Suppressor macrophage treated with lipopolysaccharide for 1 hour (primary cell): ENCODE data around the gene ZNF865.

ENCODE experiments used
- DNase-seq, 3 donors: peaks; one replicate each; pipeline ENCODE4 v3.0.0-alpha.2; 2020 to 2022

Gene ZNF865

DNA sequence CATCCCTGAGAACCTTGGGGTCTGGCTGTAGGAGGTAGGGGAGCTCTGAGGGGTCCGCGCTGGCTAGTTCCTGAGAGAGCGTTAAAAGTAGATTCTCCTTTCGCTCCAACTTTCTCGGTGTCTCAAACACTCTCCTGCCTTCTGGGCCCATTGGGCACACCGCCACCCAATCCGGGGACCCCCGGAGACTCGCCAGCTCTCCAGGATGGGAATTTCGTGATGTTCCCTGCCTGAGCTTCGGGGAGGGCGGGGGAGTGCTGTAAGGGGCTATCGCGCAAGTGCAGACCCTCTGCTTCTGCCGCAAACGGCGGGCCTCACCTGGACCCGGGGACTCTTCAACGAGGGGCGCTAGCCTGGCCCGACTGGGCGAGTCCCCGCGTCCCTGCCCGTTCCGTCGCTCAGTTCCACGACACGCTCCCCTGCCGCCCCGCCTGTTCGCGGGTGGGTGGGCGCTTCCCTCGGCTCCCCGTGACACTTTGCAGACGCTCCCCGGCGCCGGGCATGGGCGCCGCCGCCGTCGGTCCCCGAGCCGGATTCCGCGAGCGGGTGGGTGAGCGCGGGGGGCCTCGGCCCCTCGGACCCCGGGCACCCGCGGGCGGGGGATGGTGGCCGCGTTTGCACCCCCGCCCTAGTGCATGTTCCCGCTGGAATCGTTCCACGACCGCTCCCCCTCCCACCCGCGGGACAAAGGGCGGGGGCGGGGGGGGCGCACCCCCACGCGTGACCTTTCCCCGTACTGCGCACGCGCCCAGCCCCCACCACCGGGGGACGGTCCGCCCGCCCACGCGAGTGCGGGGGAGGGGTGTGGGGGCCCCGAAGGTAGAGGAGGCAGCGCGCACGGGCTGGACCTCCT lies 42.5 kb downstream of the ZNF865 start, which contains the start of gene CCDC106:
Gene CCDC106 (plus strand): TSS at position 481 of the 853 bp plus-strand sequence. CDS start 835 bp downstream, outside the sequence.
- peak; percentile 58 to 80 (median 61) for DNase-seq

DNA sequence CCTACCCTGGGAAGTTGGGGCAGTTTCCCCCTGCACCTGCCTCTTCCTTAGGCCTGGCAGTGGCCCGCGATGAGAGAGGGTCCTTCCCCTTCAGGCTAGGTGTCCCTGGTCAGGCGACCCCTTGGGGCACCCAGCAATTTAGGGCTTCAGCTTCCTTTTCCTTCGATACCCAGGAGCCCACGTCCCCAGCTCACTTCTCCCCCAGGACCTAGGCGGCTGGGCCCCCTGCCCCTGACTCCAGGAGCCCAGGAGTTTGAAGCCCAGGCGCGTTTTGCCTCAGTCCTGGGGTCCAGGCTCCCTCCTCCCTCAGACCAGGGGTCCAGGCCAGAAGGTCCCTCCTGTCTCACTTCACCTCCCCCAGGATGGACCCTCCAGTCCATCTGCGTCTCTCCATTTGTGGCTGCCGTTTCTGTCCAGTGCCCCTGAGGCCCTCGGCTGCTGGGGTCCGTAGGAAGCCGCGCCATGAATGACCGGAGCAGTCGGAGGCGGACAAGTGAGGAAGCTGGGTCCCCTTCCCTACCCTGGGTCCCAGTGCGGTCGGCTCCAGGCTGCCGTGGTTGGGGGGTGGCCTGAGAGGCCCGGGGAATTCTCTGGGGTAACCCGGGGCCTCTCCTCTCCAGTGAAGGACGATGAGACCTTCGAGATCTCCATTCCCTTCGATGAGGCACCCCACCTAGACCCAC lies 43.3 kb downstream of the ZNF865 start:
- DNase-seq: peak; percentile 25 to 36 (median 35)

DNA sequence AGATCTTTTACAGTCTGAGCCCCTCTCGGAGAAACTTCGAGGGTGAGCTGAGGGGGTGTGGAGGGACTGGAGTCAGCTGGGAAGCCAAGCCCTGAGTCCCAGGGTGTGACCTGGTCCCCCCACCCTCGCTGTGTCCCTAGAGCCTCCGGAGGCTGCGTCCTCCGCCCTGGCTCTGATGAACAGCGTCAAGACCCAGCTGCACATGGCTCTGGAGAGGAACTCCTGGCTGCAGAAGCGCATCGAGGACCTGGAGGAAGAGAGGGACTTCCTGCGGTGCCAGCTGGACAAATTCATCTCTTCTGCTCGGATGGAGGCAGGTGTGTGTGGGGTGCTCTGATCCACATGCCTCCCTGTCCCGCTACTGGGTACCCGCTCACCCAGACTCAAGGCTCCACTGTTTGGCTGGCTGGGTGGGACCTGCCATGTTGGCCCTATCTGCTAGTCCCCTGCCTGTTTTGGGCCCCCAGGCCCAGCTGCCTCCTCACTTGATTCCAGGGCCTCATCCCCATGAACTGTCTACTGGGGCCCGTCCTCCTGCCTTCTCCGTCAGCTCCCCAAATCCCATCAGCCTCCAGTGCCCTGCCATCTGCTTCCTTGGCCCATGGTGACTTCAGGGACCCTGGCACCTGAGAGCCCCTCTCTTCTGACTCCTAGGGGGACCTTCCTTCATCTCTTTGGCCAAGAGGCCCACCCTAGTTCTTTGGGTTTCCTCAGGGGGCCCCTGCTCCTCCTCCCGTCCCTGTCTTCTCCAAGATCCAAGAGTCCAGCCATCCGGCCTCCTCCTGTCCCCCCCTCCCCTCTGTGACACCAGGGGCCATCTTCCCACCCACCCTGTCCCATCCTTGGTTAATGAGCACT lies 44.0 kb downstream of the ZNF865 start:
- DNase-seq: no peak

DNA sequence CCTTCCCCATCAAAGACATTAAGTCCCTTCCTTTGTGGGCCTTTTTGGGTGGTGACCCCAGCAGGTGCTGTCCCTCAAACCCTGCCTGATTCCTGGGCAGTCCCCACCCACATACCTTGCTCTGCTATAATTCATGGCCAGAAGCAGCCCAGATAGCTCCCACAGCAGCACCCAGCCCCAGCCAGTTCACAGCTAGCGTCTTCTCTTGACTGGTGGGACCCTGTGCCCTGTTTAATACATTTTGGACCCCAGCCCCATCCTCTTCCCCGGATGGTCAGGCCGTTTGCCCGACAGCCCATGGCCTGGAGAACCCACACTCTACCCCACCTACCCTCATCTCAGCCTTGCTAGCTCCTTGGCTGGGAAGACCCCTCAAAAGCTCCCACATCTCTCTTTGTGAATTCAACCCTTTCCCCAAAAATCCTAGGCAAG lies 44.7 kb downstream of the ZNF865 start:
- peak in 1 of 3 donors; percentile 24 for DNase-seq

DNA sequence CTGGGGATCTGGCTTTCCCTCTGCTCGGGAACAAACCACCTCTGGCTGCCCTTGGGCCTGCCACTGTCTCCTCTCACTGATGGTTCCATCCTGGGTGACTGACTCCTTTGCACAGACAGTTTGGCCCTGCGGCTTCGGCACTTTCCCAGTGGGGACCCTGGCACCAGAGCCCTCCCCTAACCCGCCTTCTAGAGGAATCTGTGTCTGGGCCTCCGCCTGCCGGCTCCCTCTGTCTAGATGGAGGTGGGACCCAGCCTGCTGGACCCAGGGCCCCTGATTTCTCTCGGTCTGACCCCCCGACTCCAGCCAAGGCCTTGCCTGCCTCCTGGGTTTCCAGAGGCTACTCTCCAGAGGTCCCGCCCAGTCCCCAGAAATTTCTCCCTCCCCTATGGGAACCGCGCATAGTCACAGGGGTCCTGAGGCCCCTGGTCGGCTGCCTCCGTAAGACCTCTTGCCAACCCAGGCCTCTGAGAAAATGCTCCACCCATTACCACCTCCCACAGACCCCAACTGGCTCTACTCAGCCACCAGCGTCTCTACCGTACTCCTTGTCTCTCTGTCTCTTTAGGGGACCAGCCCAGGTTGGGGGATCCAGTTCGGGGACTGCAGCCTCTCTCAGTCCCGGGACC lies 45.3 kb downstream of the ZNF865 start:
- DNase-seq: no peak

DNA sequence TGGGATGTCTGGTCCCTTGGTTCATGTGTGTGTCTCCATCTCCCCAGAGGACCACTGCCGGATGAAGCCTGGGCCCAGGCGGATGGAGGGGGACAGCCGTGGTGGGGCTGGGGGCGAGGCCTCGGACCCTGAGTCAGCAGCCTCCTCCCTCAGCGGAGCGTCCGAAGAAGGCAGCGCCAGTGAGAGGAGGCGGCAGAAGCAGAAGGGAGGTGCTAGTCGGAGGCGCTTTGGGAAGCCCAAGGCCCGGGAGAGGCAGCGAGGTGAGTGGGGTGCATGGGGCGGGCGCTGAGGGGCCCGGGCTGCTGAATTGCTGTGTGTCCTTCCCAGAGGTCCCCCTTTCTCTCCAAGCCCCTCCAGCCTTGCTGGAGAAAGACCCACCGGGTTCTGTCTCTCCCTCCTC lies 45.8 kb downstream of the ZNF865 start:
- DNase-seq: no peak

DNA sequence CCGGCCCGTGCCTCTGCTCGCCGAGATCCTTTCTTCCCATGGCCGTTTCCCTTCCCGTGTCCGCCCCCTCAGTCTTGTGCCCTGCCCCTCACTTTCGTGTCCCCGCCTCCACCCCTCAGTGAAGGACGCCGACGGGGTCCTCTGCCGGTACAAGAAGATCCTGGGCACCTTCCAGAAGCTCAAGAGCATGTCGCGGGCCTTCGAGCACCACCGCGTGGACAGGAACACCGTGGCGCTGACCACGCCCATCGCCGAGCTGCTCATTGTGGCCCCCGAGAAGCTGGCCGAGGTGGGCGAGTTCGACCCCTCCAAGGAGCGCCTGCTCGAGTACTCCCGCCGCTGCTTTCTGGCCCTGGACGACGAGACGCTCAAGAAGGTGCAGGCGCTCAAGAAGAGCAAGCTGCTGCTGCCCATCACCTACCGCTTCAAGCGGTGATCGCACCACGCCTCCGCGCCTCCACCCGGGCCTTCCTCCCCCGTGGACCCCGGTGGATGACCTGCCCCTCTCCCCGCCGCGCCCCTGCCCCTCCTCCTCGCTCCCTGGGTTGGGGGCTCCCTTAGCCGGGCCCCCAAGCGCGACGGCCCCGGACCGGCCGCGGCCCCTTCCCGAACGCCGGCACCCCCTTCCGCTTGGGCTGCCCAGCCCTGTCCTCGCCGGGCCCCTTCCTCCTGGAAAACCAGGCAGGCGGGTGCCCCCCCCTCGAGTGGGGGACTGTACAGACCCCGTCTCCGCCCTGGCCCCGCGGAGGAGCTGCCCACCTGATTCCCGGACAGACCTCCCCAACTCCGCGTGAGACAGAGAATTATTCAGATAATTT lies 47.1 kb downstream of the ZNF865 start:
- peak in 1 of 3 donors; percentile 12 for DNase-seq

DNA sequence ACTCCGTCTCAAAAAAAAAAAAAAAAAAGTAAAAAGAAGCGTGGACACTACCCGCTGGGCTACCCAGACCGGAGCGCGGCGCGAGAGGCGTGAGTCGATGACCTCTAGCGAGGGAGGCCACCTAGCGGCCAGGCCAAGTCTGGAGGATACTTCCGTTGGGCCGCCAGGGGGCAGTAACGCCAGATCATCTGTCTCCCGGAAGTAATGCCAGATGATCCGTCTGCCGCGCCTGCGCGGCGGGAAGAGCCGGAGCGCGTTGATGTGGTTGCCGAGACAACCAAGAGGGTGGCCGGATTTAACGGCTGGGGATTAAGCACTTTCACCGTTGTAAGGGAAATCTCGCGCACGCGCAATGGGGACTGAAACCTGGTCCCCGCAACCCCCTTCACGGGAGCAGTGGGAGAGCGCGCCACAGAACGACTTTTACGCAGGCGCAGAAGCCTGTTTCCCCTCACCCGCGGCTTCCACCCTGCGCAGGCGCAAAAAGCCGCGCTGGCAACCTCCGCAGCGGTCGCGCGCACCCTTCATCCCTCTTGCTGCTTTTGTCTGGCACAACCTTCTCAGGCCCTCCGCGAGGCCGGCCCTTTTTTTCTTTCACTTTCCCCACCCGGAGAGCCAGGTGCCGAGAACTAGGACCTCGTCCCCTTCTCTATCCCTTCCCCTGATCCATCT lies 48.3 kb downstream of the ZNF865 start:
- DNase-seq: peak; percentile 99

DNA sequence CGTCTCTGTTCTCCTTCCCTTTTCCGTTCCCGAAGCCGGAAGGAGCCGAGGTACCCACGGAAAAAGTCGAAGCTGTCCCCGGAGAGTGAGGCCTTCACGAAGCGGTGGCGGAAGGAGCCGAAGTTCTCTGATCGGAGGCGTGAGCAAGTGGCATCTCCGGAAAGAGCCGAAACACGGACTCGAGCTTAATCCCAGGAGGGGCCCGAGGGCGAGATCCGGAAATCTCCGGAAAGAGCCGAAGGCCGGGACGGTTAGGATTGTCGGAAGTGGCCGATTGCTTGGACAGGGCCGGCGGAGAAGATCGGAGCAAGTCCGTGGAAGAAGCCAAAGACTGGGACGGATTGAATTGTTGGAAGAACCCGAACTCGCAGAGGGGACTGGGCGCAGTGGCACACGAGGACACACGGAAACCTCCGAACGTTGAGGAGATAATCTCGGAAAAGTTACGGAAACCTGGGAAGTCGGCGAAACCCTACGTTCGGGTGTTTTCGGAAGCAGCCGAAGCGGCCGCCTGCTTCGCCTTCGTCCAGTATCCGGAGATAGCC lies 48.9 kb downstream of the ZNF865 start:
- DNase-seq: peak; percentile 99 to 100 (median 100)

DNA sequence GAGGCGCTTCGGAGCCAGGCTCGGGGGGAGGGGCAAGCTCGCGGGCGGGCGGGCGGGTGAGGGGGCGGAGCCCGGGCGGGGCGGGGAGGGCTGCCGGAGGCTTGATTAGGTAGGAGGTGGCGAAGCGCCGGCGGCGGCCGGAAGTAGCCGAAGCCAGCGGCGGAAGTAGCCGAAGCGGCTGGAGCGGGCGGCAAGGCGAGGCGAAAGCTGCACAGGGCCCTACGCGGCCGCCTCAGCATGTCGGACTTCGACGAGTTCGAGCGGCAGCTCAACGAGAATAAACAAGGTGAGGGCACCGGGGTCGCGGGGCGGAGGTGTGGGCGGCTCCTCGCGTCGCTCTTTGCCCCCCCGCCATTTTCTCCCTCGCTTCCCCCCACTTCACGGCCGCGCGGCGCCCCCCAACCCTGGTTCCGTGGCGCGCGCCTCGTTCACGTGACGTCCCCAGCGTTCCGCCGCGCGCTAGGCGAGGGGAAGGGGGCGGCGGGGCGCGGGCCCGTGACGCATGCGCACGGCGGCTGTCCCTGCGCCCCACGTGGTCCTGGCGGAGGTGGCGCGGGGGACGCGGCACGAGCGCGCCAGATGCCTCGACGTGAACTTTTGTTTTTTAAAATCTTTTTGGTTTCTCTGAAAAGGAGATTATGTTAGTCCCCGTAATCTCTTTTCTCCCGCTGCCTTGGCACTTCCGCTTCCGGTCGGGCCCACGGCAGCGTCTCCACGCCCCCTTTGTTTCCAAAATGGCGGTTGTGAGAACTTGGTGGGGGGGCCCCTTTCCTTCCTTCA lies 49.6 kb downstream of the ZNF865 start, which contains the start of gene U2AF2:
Gene U2AF2 (plus strand): TSS at position 168 of the 780 bp plus-strand sequence. CDS start 70 bp downstream, at position 238.
- DNase-seq: peak; percentile 94 to 98 (median 98)

DNA sequence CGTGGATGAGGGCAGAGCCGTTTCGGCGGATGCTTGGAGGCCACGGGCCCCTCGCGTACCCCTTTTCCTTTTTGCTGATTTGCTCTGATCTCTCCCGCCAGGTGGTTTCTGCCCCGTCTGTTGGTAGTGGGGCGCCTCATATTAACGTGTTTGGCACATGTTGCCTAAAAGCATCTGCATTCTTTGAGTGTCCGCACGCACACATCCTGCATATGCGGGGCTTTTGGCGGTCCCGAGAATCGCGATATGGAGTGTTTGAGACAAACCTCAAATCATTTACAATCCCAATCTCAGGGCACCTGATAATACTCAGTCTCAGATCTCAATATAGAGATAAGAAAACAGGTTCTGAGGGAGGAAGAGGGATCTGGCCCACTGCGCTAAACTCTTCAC lies 50.2 kb downstream of the ZNF865 start:
- no peak for DNase-seq

DNA sequence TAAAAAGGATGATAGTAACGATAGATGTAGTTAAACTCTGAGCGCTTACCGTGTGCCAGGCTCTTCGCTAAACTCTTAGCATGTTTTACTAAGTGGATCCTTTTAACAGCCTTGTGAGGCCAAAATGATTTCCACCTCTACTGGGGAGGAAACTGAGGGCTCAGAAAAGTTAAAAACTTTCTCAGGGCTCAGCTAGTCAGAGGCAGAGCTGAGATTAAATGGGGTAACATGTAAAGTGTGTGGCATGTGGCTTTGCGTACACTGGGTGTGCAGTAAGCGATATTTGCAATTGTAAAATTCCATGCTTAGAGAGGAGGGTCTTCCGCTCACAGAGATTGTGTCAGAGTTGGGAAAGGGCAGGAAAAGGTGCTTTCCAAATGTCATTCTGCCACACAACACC lies 51.1 kb downstream of the ZNF865 start:
- DNase-seq: no peak

DNA sequence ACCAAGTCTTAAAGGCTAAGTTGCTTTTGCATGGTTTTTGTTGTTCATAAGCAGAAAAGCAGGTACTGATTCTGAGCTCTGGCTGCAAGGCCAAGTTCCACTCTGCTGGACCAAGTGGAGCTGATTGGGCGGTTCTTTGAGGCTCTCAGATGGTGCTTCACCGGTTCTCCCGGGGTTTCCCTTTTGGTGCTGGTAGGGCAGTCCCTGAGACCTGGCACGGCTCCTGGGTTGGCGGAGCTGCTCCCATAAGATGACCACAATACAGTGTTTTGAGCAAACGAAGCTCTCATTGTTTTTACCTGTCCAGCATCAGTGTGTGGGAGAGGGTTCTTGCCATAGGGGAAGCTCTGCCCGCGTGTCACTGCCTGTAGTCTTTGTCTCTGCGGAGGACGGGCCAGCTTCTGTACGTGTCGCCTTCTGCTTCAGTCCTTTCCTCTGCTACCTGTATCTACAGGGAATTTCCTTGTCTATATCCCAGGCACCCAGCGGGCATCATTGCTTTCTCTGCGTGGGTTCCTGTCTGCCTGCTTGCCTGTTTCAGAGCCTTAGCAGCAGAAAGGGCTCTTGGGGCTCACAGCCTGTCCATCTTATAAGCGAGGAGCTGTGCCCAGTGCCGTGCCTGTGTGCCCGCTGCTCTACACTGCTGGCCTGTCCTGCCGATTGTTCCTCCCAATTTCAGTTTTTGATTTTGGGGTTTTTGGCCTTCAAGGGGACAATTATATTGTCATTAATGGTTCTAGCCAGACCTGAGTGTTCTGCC lies 51.7 kb downstream of the ZNF865 start:
- no peak for DNase-seq

DNA sequence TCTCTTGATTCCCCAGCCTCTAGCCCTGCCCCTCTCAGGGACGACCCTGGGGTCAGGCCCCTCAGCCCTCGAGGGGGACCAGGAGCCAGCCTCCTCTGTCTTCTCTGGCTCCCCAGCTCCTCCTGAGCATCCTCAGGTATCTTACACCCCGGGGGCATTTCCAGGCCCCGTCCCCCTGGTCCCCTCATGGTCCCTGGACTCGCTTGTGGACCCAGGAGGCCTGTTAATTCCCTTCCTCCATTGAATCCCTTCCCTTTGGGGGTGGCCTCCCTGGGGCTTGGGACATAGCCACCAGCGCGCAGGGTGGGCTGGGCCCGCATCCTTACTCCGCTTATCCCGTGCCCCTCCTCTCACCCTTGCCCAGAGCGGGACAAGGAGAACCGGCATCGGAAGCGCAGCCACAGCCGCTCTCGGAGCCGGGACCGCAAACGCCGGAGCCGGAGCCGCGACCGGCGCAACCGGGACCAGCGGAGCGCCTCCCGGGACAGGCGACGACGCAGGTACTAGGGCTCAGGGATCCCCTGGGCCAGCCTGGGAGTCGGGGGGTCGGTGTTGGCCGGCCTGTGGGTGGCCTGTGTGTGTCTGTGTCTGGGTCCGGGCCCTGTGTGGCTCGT lies 53.5 kb downstream of the ZNF865 start:
- DNase-seq: no peak

DNA sequence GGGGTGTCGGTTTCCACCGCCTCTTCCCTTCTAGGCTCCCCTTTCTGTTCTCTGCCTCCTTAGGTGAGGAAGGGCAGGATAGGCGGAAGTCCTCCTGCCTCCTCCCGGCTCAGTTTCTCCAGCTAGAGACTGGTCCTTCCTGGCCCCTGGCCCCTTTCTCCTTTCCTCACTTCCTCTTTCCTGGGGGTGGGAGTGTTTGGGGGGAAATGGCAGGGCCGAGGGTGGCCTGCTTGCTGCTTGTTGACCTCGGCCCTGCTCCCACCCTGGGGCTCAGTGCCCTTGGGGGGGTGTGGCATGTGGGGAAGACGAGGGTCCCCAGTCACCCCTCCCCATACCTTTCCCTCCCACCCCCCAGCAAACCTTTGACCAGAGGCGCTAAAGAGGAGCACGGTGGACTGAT lies 54.4 kb downstream of the ZNF865 start:
- DNase-seq: no peak

DNA sequence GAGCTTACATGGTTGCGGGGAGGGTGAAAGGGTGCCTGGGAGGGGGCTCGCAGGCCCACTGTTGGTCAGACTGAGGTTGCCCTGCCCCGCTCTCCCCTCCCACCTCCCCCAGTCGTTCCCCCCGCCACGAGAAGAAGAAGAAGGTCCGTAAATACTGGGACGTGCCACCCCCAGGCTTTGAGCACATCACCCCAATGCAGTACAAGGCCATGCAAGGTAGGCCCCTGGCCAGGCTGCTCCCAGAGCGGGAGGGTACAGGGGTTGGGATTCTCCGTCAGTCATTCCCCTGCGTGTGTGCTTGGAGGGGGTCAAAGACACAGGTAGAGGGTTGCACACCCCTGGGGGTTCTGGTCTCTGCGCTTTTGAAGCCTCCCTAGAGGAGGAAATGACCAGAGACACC lies 55.0 kb downstream of the ZNF865 start:
- DNase-seq: no peak

DNA sequence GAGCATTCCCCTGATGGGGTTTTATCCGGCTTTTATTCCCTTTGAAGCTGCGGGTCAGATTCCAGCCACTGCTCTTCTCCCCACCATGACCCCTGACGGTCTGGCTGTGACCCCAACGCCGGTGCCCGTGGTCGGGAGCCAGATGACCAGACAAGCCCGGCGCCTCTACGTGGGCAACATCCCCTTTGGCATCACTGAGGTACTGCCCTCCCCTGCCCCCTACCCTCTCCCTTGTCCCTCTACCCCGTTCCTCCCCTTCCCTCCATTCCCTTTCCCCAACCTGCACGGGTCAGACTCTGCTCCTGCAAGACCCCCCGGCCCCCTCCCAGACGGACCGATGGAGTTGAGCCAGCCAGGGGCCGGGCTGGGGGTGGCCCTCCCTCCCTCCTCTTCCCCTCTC lies 55.5 kb downstream of the ZNF865 start:
- DNase-seq: no peak

DNA sequence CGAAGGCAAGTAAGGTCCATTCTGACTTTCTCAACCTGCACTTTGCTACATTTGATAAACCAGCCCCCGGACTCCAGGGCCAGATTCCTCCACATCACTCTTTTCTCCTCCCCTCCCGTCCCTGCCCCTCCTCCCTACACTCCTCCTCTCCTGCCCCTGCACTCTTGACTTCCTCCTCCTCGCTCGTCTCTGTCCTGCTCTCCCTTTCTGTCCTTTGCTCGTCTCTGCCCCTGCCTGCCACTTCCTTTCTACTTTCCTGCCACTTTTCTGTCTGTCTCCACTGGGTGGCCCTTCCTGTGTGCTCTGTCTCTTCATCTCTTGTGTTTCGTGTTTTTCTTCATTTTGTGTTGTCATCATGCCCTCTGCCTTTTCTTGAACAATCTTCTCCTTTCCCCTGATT lies 56.4 kb downstream of the ZNF865 start:
- no peak for DNase-seq
